SK-N-SH treated with all-trans-retinoic acid at 6 μM for 48 hours (cell line): ENCODE data around the gene CCM2L.

ENCODE experiments used
- ATAC-seq: fragments of 200-7000 bp; cut with Tn5 transposase; 3 replicates; pipeline ENCODE4 v1.9.1; 2020; ENCODE audit warnings: mild to moderate bottlenecking, moderate library complexity
- ARNTL ChIP-seq: fragments of 450-650 bp; formaldehyde crosslinking; IDR thresholded peaks from 2 replicates; pipeline ENCODE4 v1.5.0; 2020; ENCODE audit warnings: low read depth, mild to moderate bottlenecking, moderate library complexity, borderline replicate concordance
- CSDC2 ChIP-seq: fragments of 250-450 bp; sonication (Bioruptor Pico); IDR thresholded peaks from 2 replicates; pipeline ENCODE4 v1.5.0; 2020; ENCODE audit warnings: mild to moderate bottlenecking, moderate library complexity
- ESRRG ChIP-seq: fragments of 250-450 bp; sonication (Bioruptor Pico); IDR thresholded peaks from 2 replicates; pipeline ENCODE4 v1.6.1; 2021; ENCODE audit warnings: mild to moderate bottlenecking
- GLIS3 ChIP-seq: fragments of 250-450 bp; sonication (Bioruptor Pico); IDR thresholded peaks from 2 replicates; pipeline ENCODE4 v1.5.0; 2020; ENCODE audit warnings: mild to moderate bottlenecking, moderate library complexity
- ISL1 ChIP-seq: fragments of 250-450 bp; sonication (Bioruptor Pico); IDR thresholded peaks from 2 replicates; pipeline ENCODE4 v2.1.2; 2022; ENCODE audit warnings: mild to moderate bottlenecking, moderate library complexity
- OSR1 ChIP-seq: fragments of 250-450 bp; sonication (Bioruptor Pico); IDR thresholded peaks from 2 replicates; pipeline ENCODE4 v1.8.0; 2022; ENCODE audit warnings: moderate library complexity, mild to moderate bottlenecking, inconsistent platforms
- PPARA ChIP-seq: fragments of 250-450 bp; sonication (Bioruptor Pico); IDR thresholded peaks from 2 replicates; pipeline ENCODE4 v1.5.0; 2020; ENCODE audit warnings: mild to moderate bottlenecking, borderline replicate concordance
- RARB ChIP-seq: fragments of 250-450 bp; sonication (Bioruptor Pico); IDR thresholded peaks from 2 replicates; pipeline ENCODE4 v1.8.0; 2021; ENCODE audit warnings: mild to moderate bottlenecking, moderate library complexity
- TCF4 ChIP-seq: fragments of 250-450 bp; sonication (Bioruptor Pico); IDR thresholded peaks from 2 replicates; pipeline ENCODE4 v1.8.0; 2021; ENCODE audit warnings: mild to moderate bottlenecking, moderate library complexity, borderline replicate concordance
- TOX ChIP-seq: fragments of 250-450 bp; sonication (Bioruptor Pico); IDR thresholded peaks from 2 replicates; pipeline ENCODE4 v1.8.0; 2021; ENCODE audit warnings: mild to moderate bottlenecking, moderate library complexity, borderline replicate concordance
- ZC3H10 ChIP-seq: fragments of 250-450 bp; sonication (Bioruptor Pico); IDR thresholded peaks from 2 replicates; pipeline ENCODE4 v1.5.1; 2021; ENCODE audit warnings: mild to moderate bottlenecking, moderate library complexity
- ZFP3 ChIP-seq: fragments of 250-450 bp; sonication (Bioruptor Pico); IDR thresholded peaks from 2 replicates; pipeline ENCODE4 v1.5.0; 2020; ENCODE audit warnings: mild to moderate bottlenecking, moderate library complexity
- ZFP30 ChIP-seq: fragments of 450-650 bp; formaldehyde crosslinking; IDR thresholded peaks from 2 replicates; pipeline ENCODE4 v1.5.0; 2022; ENCODE audit warnings: mild to moderate bottlenecking, moderate library complexity
- ZNF565 ChIP-seq: fragments of 450-650 bp; formaldehyde crosslinking; conservative IDR thresholded peaks from 2 replicates; pipeline ENCODE4 v1.5.0; 2020; ENCODE audit warnings: low read depth, mild to moderate bottlenecking, moderate library complexity
- ZNF70 ChIP-seq: fragments of 450-650 bp; formaldehyde crosslinking; IDR thresholded peaks from 2 replicates; pipeline ENCODE4 v1.5.0; 2020; ENCODE audit warnings: mild to moderate bottlenecking, moderate library complexity
- ZNF8 ChIP-seq: fragments of 450-650 bp; formaldehyde crosslinking; IDR thresholded peaks from 2 replicates; pipeline ENCODE4 v1.5.0; 2020; ENCODE audit warnings: mild to moderate bottlenecking, moderate library complexity
- TF ChIP-seq, protein P1 (sequence below): fragments of 250-450 bp; sonication (Bioruptor Pico); IDR thresholded peaks from 2 replicates; pipeline ENCODE4 v1.5.1; 2020; ENCODE audit warnings: low read depth, mild to moderate bottlenecking, moderate library complexity
- TF ChIP-seq, protein P2 (sequence below): fragments of 250-450 bp; sonication (Bioruptor Pico); IDR thresholded peaks from 2 replicates; pipeline ENCODE4 v1.8.0; 2020; ENCODE audit warnings: mild to moderate bottlenecking, moderate library complexity, borderline replicate concordance
- TF ChIP-seq, protein P3 (sequence below): fragments of 250-450 bp; sonication (Bioruptor Pico); IDR thresholded peaks from 2 replicates; pipeline ENCODE4 v1.5.1; 2021; ENCODE audit warnings: mild to moderate bottlenecking, moderate library complexity
- TF ChIP-seq, protein P4 (sequence below): fragments of 250-450 bp; sonication (Bioruptor Pico); IDR thresholded peaks from 2 replicates; pipeline ENCODE4 v1.5.0; 2020; ENCODE audit warnings: mild to moderate bottlenecking, moderate library complexity

Gene CCM2L

DNA sequence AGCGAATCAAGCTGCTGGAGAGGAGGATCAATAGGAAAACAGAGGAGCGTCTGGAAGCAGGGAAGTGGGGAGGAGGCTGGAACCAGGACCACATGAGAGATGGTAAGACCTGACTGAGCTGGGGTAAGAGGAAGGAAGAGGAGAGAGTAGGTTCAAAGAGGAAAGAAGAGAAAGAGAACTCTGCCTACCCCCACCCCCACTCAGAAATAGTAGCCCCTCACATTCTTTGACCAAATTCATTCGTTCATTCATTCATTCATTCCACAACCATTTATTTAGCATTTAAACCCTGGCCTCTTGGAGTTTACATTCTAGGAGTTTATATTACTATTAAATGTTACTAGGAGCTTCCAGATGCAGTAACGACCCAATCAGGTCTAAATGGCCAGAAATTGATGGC is 26.0 kb downstream of the CCM2L start (continued):
- TF ChIP-seq ARNTL (CRISPR knock-in tag), result no peak
- no peak for TF ChIP-seq ZFP30
- no peak for TF ChIP-seq CSDC2 (CRISPR knock-in tag)
- TF ChIP-seq TOX (CRISPR knock-in tag), result no peak
- TF ChIP-seq OSR1 (CRISPR knock-in tag), result no peak

DNA sequence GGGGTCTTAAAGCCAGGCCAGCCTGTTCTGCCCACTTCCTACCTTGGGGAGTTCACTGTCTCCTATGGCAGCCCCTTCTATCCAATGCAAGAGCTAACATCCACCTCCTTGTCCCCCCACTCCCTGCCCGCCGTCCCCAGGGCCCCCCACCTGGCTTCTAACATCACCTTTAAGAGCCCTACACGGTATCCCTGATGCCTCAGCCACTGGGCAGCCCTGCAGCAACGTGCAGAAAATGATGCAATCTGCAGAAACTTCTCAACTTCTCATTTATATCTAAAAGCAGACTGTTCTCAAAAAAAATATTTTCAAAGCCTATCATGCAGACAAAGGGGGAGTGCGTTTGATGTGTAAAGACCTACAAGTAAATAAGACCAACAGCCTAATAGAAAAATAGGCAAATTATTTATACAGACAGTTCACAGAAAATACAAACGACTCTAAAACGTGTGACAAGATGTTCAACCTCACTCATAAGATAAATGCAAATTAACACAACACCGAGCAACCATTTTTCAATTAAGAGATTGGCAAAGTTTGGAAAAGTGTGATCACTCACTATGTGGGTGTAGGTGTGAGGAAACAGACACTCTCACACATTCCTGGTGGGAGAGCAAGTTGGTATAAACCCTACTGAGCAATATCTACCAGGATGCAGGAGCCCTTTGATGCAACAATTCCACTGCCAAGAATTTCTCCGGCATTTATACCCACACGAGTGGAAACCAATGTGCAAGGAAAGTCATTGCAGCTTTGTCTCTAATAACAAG is 26.7 kb downstream of the CCM2L start:
- no peak for TF ChIP-seq ISL1 (CRISPR knock-in tag)
- TF ChIP-seq CSDC2 (CRISPR knock-in tag), result no peak
- TF ChIP-seq ARNTL (CRISPR knock-in tag), result no peak
- no peak for TF ChIP-seq ESRRG (CRISPR knock-in tag)
- TF ChIP-seq ZNF565 (CRISPR knock-in tag), result no peak
- TF ChIP-seq ZNF8 (CRISPR knock-in tag), result no peak
- no peak for TF ChIP-seq ZFP30
- TF ChIP-seq, protein P1, sequence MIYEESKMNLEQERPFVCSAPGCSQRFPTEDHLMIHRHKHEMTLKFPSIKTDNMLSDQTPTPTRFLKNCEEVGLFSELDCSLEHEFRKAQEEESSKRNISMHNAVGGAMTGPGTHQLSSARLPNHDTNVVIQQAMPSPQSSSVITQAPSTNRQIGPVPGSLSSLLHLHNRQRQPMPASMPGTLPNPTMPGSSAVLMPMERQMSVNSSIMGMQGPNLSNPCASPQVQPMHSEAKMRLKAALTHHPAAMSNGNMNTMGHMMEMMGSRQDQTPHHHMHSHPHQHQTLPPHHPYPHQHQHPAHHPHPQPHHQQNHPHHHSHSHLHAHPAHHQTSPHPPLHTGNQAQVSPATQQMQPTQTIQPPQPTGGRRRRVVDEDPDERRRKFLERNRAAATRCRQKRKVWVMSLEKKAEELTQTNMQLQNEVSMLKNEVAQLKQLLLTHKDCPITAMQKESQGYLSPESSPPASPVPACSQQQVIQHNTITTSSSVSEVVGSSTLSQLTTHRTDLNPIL (CRISPR knock-in tag), result no peak
- TF ChIP-seq PPARA (CRISPR knock-in tag), result no peak
- TF ChIP-seq, protein P2, sequence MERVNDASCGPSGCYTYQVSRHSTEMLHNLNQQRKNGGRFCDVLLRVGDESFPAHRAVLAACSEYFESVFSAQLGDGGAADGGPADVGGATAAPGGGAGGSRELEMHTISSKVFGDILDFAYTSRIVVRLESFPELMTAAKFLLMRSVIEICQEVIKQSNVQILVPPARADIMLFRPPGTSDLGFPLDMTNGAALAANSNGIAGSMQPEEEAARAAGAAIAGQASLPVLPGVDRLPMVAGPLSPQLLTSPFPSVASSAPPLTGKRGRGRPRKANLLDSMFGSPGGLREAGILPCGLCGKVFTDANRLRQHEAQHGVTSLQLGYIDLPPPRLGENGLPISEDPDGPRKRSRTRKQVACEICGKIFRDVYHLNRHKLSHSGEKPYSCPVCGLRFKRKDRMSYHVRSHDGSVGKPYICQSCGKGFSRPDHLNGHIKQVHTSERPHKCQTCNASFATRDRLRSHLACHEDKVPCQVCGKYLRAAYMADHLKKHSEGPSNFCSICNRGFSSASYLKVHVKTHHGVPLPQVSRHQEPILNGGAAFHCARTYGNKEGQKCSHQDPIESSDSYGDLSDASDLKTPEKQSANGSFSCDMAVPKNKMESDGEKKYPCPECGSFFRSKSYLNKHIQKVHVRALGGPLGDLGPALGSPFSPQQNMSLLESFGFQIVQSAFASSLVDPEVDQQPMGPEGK (CRISPR knock-in tag), result no peak
- TF ChIP-seq, protein P3, sequence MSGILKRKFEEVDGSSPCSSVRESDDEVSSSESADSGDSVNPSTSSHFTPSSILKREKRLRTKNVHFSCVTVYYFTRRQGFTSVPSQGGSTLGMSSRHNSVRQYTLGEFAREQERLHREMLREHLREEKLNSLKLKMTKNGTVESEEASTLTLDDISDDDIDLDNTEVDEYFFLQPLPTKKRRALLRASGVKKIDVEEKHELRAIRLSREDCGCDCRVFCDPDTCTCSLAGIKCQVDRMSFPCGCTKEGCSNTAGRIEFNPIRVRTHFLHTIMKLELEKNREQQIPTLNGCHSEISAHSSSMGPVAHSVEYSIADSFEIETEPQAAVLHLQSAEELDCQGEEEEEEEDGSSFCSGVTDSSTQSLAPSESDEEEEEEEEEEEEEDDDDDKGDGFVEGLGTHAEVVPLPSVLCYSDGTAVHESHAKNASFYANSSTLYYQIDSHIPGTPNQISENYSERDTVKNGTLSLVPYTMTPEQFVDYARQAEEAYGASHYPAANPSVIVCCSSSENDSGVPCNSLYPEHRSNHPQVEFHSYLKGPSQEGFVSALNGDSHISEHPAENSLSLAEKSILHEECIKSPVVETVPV (CRISPR knock-in tag), result no peak
- no peak for TF ChIP-seq GLIS3

DNA sequence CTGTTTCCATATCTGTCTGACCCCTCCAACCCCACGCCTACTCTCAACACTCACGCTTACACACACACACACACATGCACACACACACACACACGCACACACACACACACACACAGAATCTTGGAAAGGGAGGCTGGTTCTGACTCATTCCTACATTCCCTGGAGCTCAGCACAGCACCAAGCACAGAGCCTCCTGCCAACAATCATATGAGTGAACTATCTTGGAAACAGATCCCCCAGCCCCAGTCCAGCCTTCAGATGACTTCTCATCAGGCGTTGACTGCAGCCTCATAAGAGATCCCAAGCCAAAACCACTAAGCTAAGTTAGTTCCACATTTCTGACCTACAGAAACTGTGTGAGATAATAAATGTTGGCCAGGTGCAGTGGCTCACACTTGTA is 27.7 kb downstream of the CCM2L start:
- ATAC-seq, result no peak

More for the DNA sequence above, 26.7 kb downstream of the CCM2L start:
- no peak for ATAC-seq

DNA sequence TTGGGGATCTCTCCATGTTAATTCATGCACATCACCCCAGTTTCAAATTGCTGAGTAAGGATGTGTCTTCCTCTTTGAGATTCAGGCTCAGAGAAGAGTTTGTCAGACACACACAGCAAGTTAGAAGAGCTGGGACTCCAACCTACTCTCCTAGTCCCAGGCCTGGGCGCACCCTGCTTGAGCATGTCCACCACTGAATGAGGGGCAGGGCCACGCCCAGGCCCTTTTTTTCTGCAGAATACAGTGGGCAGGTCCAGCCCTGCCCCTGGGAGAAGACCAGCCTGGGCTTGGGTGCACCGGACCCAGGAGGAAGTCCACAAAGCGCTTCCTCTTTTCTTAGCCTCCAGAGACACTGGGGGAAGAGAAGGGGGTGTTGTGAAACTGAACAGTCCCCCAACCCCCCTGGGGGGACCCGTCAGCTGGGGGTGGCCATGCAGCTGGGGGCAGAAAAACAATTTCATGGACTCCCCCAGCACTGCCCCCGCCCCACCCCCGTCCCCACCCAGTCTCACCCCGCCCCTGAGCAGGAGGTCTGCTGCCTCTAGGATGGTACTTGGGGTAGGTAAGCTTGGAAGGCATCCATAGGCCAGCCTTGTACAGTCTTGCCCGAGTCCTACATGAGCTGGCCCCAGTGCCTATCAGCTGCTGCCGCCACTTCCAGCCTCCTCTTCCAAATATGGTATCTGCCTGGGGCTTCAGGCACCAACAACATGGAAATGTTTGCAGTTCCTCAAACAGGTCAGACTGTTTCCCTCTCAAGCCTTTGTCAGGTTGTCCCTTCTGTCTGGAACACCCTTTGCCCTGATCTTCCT is 30.1 kb downstream of the CCM2L start:
- no peak for ATAC-seq
- TF ChIP-seq RARB (CRISPR knock-in tag), result no peak
- TF ChIP-seq, protein P3 (CRISPR knock-in tag), result no peak
- TF ChIP-seq ESRRG (CRISPR knock-in tag), result no peak
- no peak for TF ChIP-seq ZFP3 (CRISPR knock-in tag)
- no peak for TF ChIP-seq ZC3H10 (CRISPR knock-in tag)
- TF ChIP-seq TOX (CRISPR knock-in tag), result no peak
- TF ChIP-seq PPARA (CRISPR knock-in tag), result no peak
- no peak for TF ChIP-seq ZNF70 (CRISPR knock-in tag)
- no peak for TF ChIP-seq OSR1 (CRISPR knock-in tag)
- TF ChIP-seq ZFP30, result no peak
- no peak for TF ChIP-seq CSDC2 (CRISPR knock-in tag)
- no peak for TF ChIP-seq TCF4 (CRISPR knock-in tag)
- TF ChIP-seq, protein P4, sequence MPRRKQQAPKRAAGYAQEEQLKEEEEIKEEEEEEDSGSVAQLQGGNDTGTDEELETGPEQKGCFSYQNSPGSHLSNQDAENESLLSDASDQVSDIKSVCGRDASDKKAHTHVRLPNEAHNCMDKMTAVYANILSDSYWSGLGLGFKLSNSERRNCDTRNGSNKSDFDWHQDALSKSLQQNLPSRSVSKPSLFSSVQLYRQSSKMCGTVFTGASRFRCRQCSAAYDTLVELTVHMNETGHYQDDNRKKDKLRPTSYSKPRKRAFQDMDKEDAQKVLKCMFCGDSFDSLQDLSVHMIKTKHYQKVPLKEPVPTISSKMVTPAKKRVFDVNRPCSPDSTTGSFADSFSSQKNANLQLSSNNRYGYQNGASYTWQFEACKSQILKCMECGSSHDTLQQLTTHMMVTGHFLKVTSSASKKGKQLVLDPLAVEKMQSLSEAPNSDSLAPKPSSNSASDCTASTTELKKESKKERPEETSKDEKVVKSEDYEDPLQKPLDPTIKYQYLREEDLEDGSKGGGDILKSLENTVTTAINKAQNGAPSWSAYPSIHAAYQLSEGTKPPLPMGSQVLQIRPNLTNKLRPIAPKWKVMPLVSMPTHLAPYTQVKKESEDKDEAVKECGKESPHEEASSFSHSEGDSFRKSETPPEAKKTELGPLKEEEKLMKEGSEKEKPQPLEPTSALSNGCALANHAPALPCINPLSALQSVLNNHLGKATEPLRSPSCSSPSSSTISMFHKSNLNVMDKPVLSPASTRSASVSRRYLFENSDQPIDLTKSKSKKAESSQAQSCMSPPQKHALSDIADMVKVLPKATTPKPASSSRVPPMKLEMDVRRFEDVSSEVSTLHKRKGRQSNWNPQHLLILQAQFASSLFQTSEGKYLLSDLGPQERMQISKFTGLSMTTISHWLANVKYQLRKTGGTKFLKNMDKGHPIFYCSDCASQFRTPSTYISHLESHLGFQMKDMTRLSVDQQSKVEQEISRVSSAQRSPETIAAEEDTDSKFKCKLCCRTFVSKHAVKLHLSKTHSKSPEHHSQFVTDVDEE (CRISPR knock-in tag), result no peak
- TF ChIP-seq, protein P2 (CRISPR knock-in tag), result no peak
- no peak for TF ChIP-seq ISL1 (CRISPR knock-in tag)
- TF ChIP-seq, protein P1 (CRISPR knock-in tag), result no peak
- no peak for TF ChIP-seq ZNF8 (CRISPR knock-in tag)
- no peak for TF ChIP-seq ARNTL (CRISPR knock-in tag)
- TF ChIP-seq GLIS3, result no peak

More for the DNA sequence above, 27.7 kb downstream of the CCM2L start:
- TF ChIP-seq ZC3H10 (CRISPR knock-in tag) (no peak), ZNF70 (CRISPR knock-in tag) (no peak)
